IMR-90 (cell line): Measurements from ENCODE around the gene CACNA2D1.

Experiments used
- BHLHE40 ChIP-seq: fragments of 150-350 bp; IDR thresholded peaks from 2 replicates; pipeline ENCODE4 v1.6.1; 2016; ENCODE audit warnings: mild to moderate bottlenecking, low read depth, low read length
- CEBPB ChIP-seq: IDR thresholded peaks from 2 replicates; pipeline ENCODE4 v1.6.1; 2012; ENCODE audit warnings: low read depth, low read length, improper control_type of control experiment
- CTCF ChIP-seq: conservative IDR thresholded peaks from 2 replicates; pipeline ENCODE4 v1.5.1; 2012; ENCODE audit warnings: mild to moderate bottlenecking, low read depth, low read length, improper control_type of control experiment
- MAZ ChIP-seq: IDR thresholded peaks from 2 replicates; pipeline ENCODE4 v1.6.1; 2012; ENCODE audit warnings: low read depth, mild to moderate bottlenecking, low read length, improper control_type of control experiment, moderate library complexity, borderline replicate concordance
- MXI1 ChIP-seq: IDR thresholded peaks from 2 replicates; pipeline ENCODE4 v1.6.1; 2012; ENCODE audit warnings: low read depth, mild to moderate bottlenecking, low read length, moderate library complexity, borderline replicate concordance
- POLR2A ChIP-seq: IDR thresholded peaks from 2 replicates; pipeline ENCODE4 v1.6.1; 2012; ENCODE audit warnings: mild to moderate bottlenecking, low read depth, low read length
- RAD21 ChIP-seq: IDR thresholded peaks from 2 replicates; pipeline ENCODE4 v1.6.1; 2012; ENCODE audit warnings: low read length, improper control_type of control experiment
- SMC3 ChIP-seq: fragments of 150-350 bp; IDR thresholded peaks from 2 replicates; pipeline ENCODE4 v1.6.1; 2016; ENCODE audit warnings: low read depth, mild to moderate bottlenecking, antibody characterized with exemption, low read length, moderate library complexity

- TF ChIP-seq CTCF = no peak
- TF ChIP-seq SMC3 = no peak
- TF ChIP-seq CEBPB = no peak
- TF ChIP-seq POLR2A = no peak
- TF ChIP-seq BHLHE40 = no peak
- TF ChIP-seq MXI1 = no peak
- TF ChIP-seq RAD21 = no peak
- TF ChIP-seq MAZ = no peak
Observed at GRCh38 chr7:82416402-82416801, 27.2 kb downstream of the CACNA2D1 start.
